Stomach (tissue), 4 donors: ENCODE data around the gene RPS27.

Source experiments
- POLR2A ChIP-seq, 4 donors: fragments of 450-650 bp; IDR thresholded peaks; one replicate each; pipeline ENCODE4 v1.6.1; 2016; ENCODE audit warnings: antibody characterized with exemption in 4 of 4, control low read depth in 2 of 4, mild to moderate bottlenecking in 1 of 4, moderate library complexity in 1 of 4
- TF ChIP-seq, protein P1 (sequence below), 7 experiments: fragments of 450-650 bp in 4 of 7; fragments of 200-600 bp in 3 of 7; sonication (generic) in 3 of 7; IDR thresholded peaks; one replicate each; pipeline ENCODE4 v1.5.1; 2016 to 2019; ENCODE audit warnings: antibody characterized with exemption in 7 of 7, control low read depth in 2 of 7, mild to moderate bottlenecking in 1 of 7

- TF ChIP-seq, protein P1, sequence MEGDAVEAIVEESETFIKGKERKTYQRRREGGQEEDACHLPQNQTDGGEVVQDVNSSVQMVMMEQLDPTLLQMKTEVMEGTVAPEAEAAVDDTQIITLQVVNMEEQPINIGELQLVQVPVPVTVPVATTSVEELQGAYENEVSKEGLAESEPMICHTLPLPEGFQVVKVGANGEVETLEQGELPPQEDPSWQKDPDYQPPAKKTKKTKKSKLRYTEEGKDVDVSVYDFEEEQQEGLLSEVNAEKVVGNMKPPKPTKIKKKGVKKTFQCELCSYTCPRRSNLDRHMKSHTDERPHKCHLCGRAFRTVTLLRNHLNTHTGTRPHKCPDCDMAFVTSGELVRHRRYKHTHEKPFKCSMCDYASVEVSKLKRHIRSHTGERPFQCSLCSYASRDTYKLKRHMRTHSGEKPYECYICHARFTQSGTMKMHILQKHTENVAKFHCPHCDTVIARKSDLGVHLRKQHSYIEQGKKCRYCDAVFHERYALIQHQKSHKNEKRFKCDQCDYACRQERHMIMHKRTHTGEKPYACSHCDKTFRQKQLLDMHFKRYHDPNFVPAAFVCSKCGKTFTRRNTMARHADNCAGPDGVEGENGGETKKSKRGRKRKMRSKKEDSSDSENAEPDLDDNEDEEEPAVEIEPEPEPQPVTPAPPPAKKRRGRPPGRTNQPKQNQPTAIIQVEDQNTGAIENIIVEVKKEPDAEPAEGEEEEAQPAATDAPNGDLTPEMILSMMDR (IDR thresholded peaks at IDR 0.05): no peak
- no peak for TF ChIP-seq POLR2A (IDR thresholded peaks at IDR 0.05)
Observed at GRCh38 chr1:154019269-154019668, 28.7 kb downstream of the RPS27 start.
